NCI-H2081 treated with DMSO at 0.1 percent for 48 hours (cell line): ENCODE results near the gene LRRC45.

Source experiments
- DNase-seq: peaks from one replicate; lab custom pipeline; 2025; lab: John Stamatoyannopoulos, UW

Gene LRRC45

DNA sequence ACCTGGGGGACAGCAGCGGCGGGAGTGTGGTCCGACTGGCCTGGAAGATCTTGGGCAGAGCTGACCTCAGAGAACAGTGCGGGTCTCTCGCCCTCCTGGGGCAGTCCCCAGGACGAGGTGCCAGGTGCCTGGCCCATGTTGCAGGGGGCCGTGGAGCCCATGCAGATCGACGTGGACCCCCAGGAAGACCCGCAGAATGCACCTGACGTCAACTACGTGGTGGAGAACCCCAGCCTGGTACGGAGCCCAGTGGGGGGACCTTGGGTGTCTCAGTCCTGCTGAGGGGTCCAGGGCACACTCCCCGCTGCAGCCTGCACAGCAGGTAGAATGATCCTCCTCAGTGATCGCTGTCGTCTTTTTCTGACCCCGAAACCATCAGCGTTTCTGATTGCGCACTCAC lies 30.0 kb downstream of the LRRC45 start:
- DNase-seq: no peak

GRCh38 chr17:82053556-82054263 lies 30.6 kb downstream of the LRRC45 start:
- no peak for DNase-seq

GRCh38 chr17:82054351-82055022 lies 31.4 kb downstream of the LRRC45 start:
- no peak for DNase-seq

- no peak for DNase-seq
Measured at GRCh38 chr17:82055023-82055964, 32.2 kb downstream of the LRRC45 start.

GRCh38 chr17:82055965-82056728 lies 33.0 kb downstream of the LRRC45 start:
- DNase-seq: no peak

- DNase-seq: no peak
Measured at GRCh38 chr17:82056729-82057621, 33.9 kb downstream of the LRRC45 start.

DNA sequence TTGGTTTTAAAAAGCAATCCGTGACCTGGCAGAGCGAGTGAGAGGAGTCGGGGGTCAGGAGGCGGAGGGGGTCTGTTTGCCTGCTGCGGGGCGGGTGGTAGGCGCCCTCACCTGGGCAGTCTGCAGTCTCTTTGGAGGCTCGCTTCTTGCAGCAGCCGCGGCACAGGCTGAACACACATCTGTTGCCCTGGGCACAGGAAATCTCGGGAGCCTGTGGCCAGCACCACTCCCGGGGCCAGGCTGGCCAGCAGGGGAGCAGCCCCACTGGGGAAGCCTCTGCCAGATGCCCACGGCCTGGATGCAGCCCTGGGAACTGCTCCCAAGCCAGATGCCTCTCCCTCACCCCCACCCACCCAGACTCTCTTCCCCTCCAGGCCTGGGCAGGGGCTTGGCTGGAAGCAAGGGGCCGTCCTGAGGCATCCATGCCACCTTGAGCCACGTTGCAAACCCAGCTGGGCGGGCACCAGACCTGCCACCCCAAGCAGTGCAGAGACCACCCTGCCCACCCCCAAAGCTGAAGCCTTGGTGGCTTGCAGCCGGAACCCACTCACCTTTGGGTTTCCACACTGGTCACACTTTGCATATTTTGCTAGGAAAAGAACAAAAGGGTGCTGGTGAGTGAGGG lies 35.2 kb downstream of the LRRC45 start:
- DNase-seq: no peak

DNA sequence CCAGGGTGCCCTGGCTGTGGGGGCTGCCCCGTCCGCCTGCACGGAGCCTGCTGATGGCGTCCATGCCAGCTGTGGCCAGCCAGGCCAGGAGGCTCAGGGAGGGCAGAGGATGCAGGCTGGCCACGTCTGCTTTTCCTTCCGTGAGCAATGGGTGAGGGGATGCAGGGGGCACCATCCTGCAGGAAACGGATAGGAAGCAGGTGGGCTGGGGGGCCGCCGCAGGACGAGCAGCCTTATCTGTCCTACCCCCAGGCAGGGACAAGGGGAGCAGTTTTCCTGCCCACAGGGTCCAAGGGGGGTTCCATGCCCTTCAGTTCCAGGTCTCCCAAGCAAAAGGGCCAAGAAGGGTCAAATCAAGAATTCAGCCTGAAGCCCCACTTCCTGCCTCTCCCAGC lies 35.7 kb downstream of the LRRC45 start:
- DNase-seq: no peak

- DNase-seq: no peak
Measured at GRCh38 chr17:82059272-82060000, 36.3 kb downstream of the LRRC45 start.

DNA sequence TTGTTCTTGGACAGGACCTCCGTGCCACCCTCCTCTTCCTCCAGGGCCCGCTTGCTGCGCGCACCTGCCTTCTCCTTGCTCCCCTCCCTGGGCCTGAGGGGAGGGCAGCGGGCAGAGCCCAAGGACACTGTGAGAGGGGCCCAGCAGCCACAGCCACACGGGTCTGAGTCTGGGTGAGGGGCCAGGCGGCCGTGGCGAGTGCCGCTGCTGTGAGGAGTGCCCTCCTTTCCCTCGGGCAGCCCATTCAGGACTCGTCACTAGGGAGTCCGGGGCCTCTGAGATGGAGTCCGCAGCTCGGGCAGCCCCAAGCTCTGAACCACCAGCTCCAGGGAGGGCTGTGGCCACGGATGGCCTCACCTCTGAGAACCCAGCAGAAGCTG lies 36.9 kb downstream of the LRRC45 start:
- no peak for DNase-seq

DNA sequence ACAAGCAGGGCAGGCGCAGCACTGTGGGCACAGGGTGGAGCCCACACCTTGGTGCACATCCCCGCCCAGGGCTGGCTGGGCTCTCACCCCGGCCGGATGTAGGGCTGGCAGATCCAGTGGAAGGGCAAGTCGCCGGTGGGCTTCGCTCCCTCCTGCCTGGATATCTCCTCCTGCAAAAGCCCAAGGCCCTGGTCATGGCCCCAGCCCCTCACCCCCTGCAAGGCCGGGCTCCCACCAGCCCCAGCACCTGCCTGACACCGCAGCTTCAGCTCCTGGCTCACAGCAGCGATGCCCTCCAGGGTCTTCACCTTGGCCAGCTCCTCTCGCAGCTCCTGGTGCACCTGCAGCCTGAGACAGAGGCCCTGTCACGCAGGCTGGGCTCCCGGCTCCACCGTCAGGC lies 37.5 kb downstream of the LRRC45 start:
- DNase-seq: no peak

- no peak for DNase-seq
Measured at GRCh38 chr17:82061047-82061925, 38.2 kb downstream of the LRRC45 start.

DNA sequence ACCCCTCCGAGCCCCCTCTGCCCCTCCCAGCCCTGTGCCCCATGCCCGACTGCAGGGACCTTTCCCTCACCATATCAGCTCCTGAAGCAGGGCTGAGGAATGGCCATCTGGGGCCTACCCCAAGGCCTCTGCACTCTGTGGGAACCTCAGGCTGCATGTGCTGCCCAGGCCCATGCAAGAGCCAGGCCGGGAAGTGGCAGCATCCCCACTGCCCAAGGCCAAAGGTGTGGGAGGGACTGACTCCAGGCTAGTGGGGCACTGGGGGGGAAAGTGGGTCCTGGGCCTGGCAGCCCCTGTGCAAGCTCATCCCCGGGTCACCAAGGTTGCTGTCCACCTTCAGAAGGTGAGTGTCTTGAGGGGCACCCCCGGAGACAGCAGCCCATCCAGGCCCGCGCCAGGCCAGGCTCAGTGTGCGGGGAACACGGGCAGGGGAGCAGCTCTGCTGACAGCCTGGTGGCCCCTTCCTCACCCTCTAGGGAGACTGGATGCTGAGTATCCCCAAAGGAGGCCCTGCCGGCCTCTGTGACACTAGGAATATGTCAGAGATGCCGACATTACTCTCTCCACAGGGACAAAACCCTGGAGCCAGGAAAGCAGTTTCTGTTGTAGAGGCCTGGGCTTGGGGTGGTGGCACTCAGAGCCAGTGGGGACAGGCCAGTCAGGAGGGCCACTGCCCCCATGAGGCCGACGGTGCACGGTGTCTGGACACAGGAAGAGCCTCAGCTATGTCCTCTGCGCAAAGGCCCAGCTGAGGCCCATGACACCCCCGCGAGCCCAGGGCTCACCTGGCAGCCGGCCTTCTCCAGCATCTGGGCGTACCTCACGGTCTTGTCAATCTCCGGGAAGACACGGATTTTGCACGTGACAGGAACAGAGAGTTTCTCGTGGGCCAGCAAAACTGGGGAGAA lies 39.2 kb downstream of the LRRC45 start:
- DNase-seq: no peak

- no peak for DNase-seq
Measured at GRCh38 chr17:82062984-82063368, 39.9 kb downstream of the LRRC45 start.

DNA sequence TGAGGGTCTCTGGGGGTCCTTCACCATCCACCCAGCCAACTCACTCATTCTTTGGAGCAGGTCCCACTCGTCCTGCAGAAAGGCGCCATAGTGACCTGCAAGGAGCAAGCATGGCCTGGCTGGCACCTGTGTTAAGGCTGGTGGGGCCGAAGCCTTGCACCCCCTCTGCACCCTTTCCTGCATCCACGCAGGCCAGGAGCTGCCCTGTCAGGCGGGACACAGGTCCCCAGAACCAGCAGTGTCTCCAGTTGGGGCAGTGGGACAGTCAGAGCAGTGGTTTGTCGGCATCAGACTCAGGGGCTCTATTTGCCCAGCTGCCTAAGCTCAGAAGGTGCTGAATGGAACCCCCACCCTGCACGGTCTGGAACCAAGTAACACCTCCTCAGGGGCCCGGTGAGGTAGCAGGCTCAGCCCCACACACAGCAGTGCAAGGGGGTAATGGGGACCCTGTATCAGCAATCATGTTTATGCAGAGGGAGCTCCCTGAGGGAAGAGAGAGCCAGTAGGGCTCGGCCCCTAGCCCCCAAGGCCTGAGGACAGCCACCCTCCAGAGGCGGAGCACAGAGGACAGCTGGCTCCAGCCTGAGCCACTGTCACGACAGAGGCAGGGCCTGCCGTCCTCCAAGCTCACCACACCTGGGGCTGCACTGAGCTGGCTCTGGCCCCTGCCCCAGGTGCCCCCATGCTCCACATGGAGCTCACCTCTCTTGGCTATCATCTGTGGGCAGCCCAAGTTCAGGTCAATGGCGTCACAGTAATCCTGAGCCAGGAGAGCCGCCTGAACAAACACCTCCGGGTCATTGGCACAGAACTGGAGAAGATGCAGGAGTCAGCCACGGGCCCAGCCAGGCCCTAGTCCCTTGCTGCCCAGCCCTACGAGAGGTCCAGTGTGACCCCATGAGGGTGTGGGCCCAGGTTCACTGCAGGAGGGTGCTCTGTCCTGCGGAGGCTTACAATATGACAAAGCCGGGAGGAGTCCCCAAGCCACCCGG lies 40.6 kb downstream of the LRRC45 start:
- no peak for DNase-seq

- DNase-seq: no peak
Measured at GRCh38 chr17:82064433-82065192, 41.5 kb downstream of the LRRC45 start.
